ENCODE results near the gene EMSY.

EMSY gene

GRCh38 chr11:76596652-76597051 is 151.8 kb downstream of the EMSY start:
- DNase-seq (ENCODE audit: low spot score), result no peak

- DNase-seq (ENCODE audit: low spot score), result no peak
These were observed 153.0 kb downstream of the EMSY start for GRCh38 chr11:76597533-76598425.

DNA sequence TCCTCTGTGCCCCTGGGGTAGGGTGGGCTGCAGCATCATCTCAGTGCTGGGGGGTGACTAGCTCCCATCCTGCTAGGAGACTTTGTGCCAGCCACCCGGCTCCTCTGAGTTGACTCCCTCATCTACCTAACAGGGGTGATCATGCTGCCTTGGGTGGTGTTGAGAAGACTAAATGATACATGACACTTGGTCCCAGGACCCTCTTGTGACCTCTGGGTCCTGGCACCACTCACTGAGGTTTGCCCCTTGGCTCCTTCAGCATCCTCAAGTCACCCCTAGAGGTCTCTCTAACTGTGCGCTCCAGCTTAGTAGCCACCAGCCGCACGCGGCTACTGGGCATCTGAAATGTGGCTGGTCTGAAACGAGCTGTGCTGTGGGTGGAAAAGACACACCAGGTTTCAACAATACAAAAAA is 153.6 kb downstream of the EMSY start:
- DNase-seq (ENCODE audit: low spot score), result no peak

GRCh38 chr11:76599041-76600013 is 154.5 kb downstream of the EMSY start:
- DNase-seq (ENCODE audit: low spot score), result no peak

GRCh38 chr11:76600124-76600655 is 155.4 kb downstream of the EMSY start:
- no peak for DNase-seq (ENCODE audit: low spot score)

DNA sequence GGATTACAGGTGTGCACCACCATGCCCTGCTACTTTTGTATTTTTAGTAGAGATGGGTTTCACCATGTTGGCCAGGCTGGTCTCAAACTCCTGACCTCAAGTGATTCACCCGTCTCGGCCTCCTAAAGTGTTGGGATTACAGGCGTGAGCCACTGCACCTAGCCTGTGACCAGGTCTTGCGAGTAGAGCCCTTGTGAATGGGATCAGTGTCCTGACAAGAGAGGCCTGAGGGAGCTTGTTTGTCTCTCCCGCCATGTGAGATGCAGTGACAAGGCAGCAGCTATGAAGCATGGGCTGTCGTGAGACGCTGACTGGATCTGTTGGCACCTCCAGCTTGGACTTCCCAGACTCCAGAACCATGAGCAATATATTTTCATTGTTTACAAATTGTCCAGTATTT is 156.5 kb downstream of the EMSY start:
- no peak for DNase-seq (ENCODE audit: low spot score)

DNA sequence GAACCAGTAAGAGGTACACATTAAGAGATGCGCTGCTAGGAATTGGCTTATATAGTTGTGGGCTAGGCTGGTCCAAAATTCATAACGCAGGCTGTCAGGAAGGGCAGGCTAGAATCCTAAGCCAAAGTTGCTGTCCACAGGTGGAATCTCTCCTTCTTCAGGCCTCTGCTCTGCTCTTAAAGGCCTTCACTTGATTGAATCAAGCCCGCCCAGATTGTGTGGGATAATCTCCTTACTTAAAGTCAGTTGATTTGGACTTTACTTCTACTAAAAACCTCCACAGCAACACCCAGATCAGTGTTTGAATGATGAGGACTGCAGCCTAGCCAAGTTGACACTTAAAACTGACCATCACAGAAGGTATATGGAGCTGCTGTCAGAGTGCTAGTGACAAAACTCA is 156.9 kb downstream of the EMSY start:
- DNase-seq (ENCODE audit: low spot score), result no peak

- DNase-seq (ENCODE audit: low spot score), result no peak
These were observed 157.6 kb downstream of the EMSY start for GRCh38 chr11:76602431-76602861.
